HG02588 (cell line): ENCODE data around the gene SPINT1.

Source experiments
- ATAC-seq: cut with Tn5 transposase; IDR thresholded peaks from one replicate; pipeline ENCODE4 v1.9.1; 2021; ENCODE audit warnings: mild to moderate bottlenecking, moderate library complexity; ENCODE audit not compliant: unreplicated experiment

SPINT1 gene

GRCh38 chr15:40843885-40844695 is at the start of gene SPINT1:
Gene SPINT1 (plus strand): TSS chr15:40844048. CDS start chr15:40844555, 507 bp downstream.
- ATAC-seq, result no peak

GRCh38 chr15:40796041-40796440 is 47.8 kb upstream of the SPINT1 start:
- no peak for ATAC-seq

- no peak for ATAC-seq
Observed at GRCh38 chr15:40796512-40796911, 47.3 kb upstream of the SPINT1 start.

GRCh38 chr15:40799523-40799922 is 44.3 kb upstream of the SPINT1 start:
- ATAC-seq, result no peak

- no peak for ATAC-seq
Observed at GRCh38 chr15:40803076-40803475, 40.8 kb upstream of the SPINT1 start.

GRCh38 chr15:40803688-40804087 is 40.2 kb upstream of the SPINT1 start:
- no peak for ATAC-seq

GRCh38 chr15:40806672-40807027 is 37.2 kb upstream of the SPINT1 start:
- no peak for ATAC-seq

GRCh38 chr15:40807028-40807887 is 36.6 kb upstream of the SPINT1 start, which contains the start of the genes DNAJC17 and ZFYVE19:
Gene DNAJC17 (minus strand): TSS chr15:40807473. CDS start chr15:40807446, 27 bp downstream.
Gene ZFYVE19 (plus strand): TSS chr15:40807089. CDS start chr15:40807590, 501 bp downstream.
- peak; percentile 92 for ATAC-seq

GRCh38 chr15:40807888-40808461 is 35.9 kb upstream of the SPINT1 start:
- no peak for ATAC-seq

- ATAC-seq, result no peak
Observed at GRCh38 chr15:40808861-40809450, 34.9 kb upstream of the SPINT1 start.

GRCh38 chr15:40812721-40813425 is 31.0 kb upstream of the SPINT1 start:
- no peak for ATAC-seq

- no peak for ATAC-seq
Observed at GRCh38 chr15:40815042-40815698, 28.7 kb upstream of the SPINT1 start.

- no peak for ATAC-seq
Observed at GRCh38 chr15:40819048-40819447, 24.8 kb upstream of the SPINT1 start.

GRCh38 chr15:40821195-40821594 is 22.7 kb upstream of the SPINT1 start:
- ATAC-seq, result no peak

- no peak for ATAC-seq
Observed at GRCh38 chr15:40823572-40824343, 20.1 kb upstream of the SPINT1 start.

GRCh38 chr15:40825661-40826422 is 18.0 kb upstream of the SPINT1 start:
- ATAC-seq, result no peak

GRCh38 chr15:40826423-40827075 is 17.3 kb upstream of the SPINT1 start:
- no peak for ATAC-seq
